H9 (cell line): ENCODE results near the gene EDARADD. TPM values are rescaled to one million over a fixed set of nuclear protein-coding genes. Genes with fewer than 3 reads are reported as not detected.

Experiments used
- DNase-seq: peaks from one replicate; pipeline ENCODE4 v3.0.0-alpha.2; 2017
- H2AFZ ChIP-seq: one replicate; pipeline ENCODE4 v1.6.1; 2013; ENCODE audit warnings: mild to moderate bottlenecking, low read length, control low read depth, moderate library complexity
- H2AK5ac ChIP-seq: 2 replicates; pipeline ENCODE4 v1.6.1; 2013; ENCODE audit warnings: low read length, control low read depth, mixed read lengths; ENCODE audit not compliant: insufficient read length
- H2BK120ac ChIP-seq: one replicate; pipeline ENCODE4 v1.6.1; 2013; ENCODE audit warnings: low read depth, mild to moderate bottlenecking, low read length, control low read depth, inconsistent platforms; ENCODE audit not compliant: poor library complexity, severe bottlenecking
- H2BK12ac ChIP-seq: 2 replicates; pipeline ENCODE4 v1.6.1; 2013; ENCODE audit warnings: low read length, control low read depth, mixed read lengths, low read depth; ENCODE audit not compliant: insufficient read length
- H2BK15ac ChIP-seq: 2 replicates; pipeline ENCODE4 v1.6.1; 2013; ENCODE audit warnings: low read depth, low read length, control low read depth
- H2BK20ac ChIP-seq: one replicate; pipeline ENCODE4 v1.6.1; 2013; ENCODE audit warnings: low read depth, mild to moderate bottlenecking, low read length, control low read depth, inconsistent platforms; ENCODE audit not compliant: poor library complexity, severe bottlenecking
- H2BK5ac ChIP-seq: 2 replicates; pipeline ENCODE4 v1.6.1; 2013; ENCODE audit warnings: low read length, control low read depth, mixed read lengths; ENCODE audit not compliant: insufficient read length
- H3K14ac ChIP-seq: 2 replicates; pipeline ENCODE4 v1.6.1; 2013; ENCODE audit warnings: low read length, control low read depth; ENCODE audit not compliant: insufficient read depth
- H3K18ac ChIP-seq: 2 replicates; pipeline ENCODE4 v1.6.1; 2013; ENCODE audit warnings: low read depth, mild to moderate bottlenecking, mixed read lengths, low read length, control low read depth; ENCODE audit not compliant: insufficient read length
- H3K23ac ChIP-seq: 2 replicates; pipeline ENCODE4 v1.6.1; 2013; ENCODE audit warnings: low read length, control low read depth, mixed read lengths, low read depth; ENCODE audit not compliant: insufficient read length
- H3K23me2 ChIP-seq: 2 replicates; pipeline ENCODE4 v1.6.1; 2013; ENCODE audit warnings: low read depth, mild to moderate bottlenecking, mixed read lengths, low read length, control low read depth; ENCODE audit not compliant: insufficient read length, poor library complexity, severe bottlenecking
- H3K27ac ChIP-seq: 2 replicates; pipeline ENCODE4 v1.5.1; 2013; ENCODE audit warnings: low read length, control low read depth, mixed read lengths, low read depth; ENCODE audit not compliant: insufficient read length
- H3K27me3 ChIP-seq: 2 replicates; pipeline ENCODE4 v1.6.1; 2013; ENCODE audit warnings: low read length, control low read depth, inconsistent platforms; ENCODE audit not compliant: insufficient read depth
- H3K4ac ChIP-seq: 2 replicates; pipeline ENCODE4 v1.6.1; 2013; ENCODE audit warnings: low read depth, mild to moderate bottlenecking, control low read depth, inconsistent platforms, low read length, moderate library complexity
- H3K4me1 ChIP-seq: 2 replicates; pipeline ENCODE4 v1.6.1; 2013; ENCODE audit warnings: low read length, control low read depth, inconsistent platforms; ENCODE audit not compliant: insufficient read depth
- H3K4me2 ChIP-seq: 2 replicates; pipeline ENCODE4 v1.6.1; 2013; ENCODE audit warnings: low read length, control low read depth, mixed read lengths; ENCODE audit not compliant: insufficient read length, insufficient read depth
- H3K56ac ChIP-seq: 2 replicates; pipeline ENCODE4 v1.6.1; 2013; ENCODE audit warnings: low read depth, mild to moderate bottlenecking, mixed read lengths, low read length, control low read depth; ENCODE audit not compliant: insufficient read length
- H3K79me1 ChIP-seq: 2 replicates; pipeline ENCODE4 v1.6.1; 2013; ENCODE audit warnings: low read depth, mild to moderate bottlenecking, moderate library complexity, low read length, control low read depth, inconsistent platforms; ENCODE audit not compliant: insufficient read depth, poor library complexity, severe bottlenecking
- H3K79me2 ChIP-seq: 2 replicates; pipeline ENCODE4 v1.6.1; 2013; ENCODE audit warnings: low read length, control low read depth, inconsistent platforms; ENCODE audit not compliant: insufficient read depth
- H3K9ac ChIP-seq: 2 replicates; pipeline ENCODE4 v1.6.1; 2013; ENCODE audit warnings: low read length, control low read depth, mixed read lengths; ENCODE audit not compliant: insufficient read length; ENCODE audit errors: extremely low read depth
- H3K9me3 ChIP-seq: one replicate; pipeline ENCODE4 v1.6.1; 2013; ENCODE audit warnings: low read depth, low read length, inconsistent platforms; ENCODE audit not compliant: control insufficient read depth
- H3T11ph ChIP-seq: one replicate; pipeline ENCODE4 v1.6.1; 2013; ENCODE audit warnings: mild to moderate bottlenecking, low read length, control low read depth, inconsistent platforms
- H4K20me1 ChIP-seq: one replicate; pipeline ENCODE4 v1.6.1; 2013; ENCODE audit not compliant: control insufficient read depth, insufficient read length, insufficient read depth
- H4K5ac ChIP-seq: 2 replicates; pipeline ENCODE4 v1.6.1; 2013; ENCODE audit warnings: low read depth, mild to moderate bottlenecking, mixed read lengths, low read length, control low read depth; ENCODE audit not compliant: insufficient read length
- H4K8ac ChIP-seq: replicated peaks from 2 replicates; pipeline ENCODE4 v1.6.1; 2013; ENCODE audit warnings: low read length, control low read depth, mixed read lengths, low read depth; ENCODE audit not compliant: insufficient read length
- H4K91ac ChIP-seq: 2 replicates; pipeline ENCODE4 v1.6.1; 2013; ENCODE audit warnings: low read depth, mild to moderate bottlenecking, moderate library complexity, mixed read lengths, low read length, control low read depth; ENCODE audit not compliant: insufficient read length
- H3K27ac Mint-ChIP-seq, 3 experiments: 2 replicates in 2 of 3; 3 replicates in 1 of 3; pipeline ENCODE4 v1.8.0; 2020 to 2021; ENCODE audit warnings: mixed read lengths in 3 of 3, mild to moderate bottlenecking in 1 of 3, moderate library complexity in 1 of 3
- H3K27me3 Mint-ChIP-seq: 2 replicates; pipeline ENCODE4 v1.8.0; 2021; ENCODE audit warnings: low read depth, mild to moderate bottlenecking, moderate library complexity, mixed read lengths
- H3K36me3 Mint-ChIP-seq, 3 experiments: 2 replicates in 2 of 3; 3 replicates in 1 of 3; pipeline ENCODE4 v1.8.0; 2020 to 2021; ENCODE audit warnings: low read depth in 3 of 3, mixed read lengths in 3 of 3; ENCODE audit not compliant: insufficient read depth in 1 of 3
- H3K4me1 Mint-ChIP-seq, 2 experiments: 2 replicates each; pipeline ENCODE4 v1.8.0; 2020; ENCODE audit warnings: mixed read lengths in 2 of 2
- H3K4me3 Mint-ChIP-seq, 2 experiments: 2 replicates in 1 of 2; 3 replicates in 1 of 2; pipeline ENCODE4 v1.8.0; 2020 to 2021; ENCODE audit warnings: mild to moderate bottlenecking in 2 of 2, mixed read lengths in 2 of 2, moderate library complexity in 1 of 2
- H3K9me3 Mint-ChIP-seq, 2 experiments: 2 replicates in 1 of 2; 3 replicates in 1 of 2; pipeline ENCODE4 v1.8.0; 2020; ENCODE audit warnings: mild to moderate bottlenecking in 2 of 2, mixed read lengths in 2 of 2, moderate library complexity in 1 of 2
- CTCF ChIP-seq: fragments of 200-600 bp; sonication (generic); conservative IDR thresholded peaks from 3 replicates; pipeline ENCODE4 v1.8.0; 2021; ENCODE audit warnings: antibody characterized with exemption, mild to moderate bottlenecking
- WGBS: extraction: QIAGEN DNeasy Blood & Tissue Kit; methylation state at CpG from one replicate; pipeline ENCODE4 v1.1.7; 2013; ENCODE audit warnings: missing lambda C conversion rate, low lambda C conversion rate, mixed read lengths; ENCODE audit not compliant: insufficient read length; ENCODE audit errors: extremely low coverage; 5-methylcytosine and 5-hydroxymethylcytosine counted together
- total RNA-seq: library from RNA; stranded (reverse); gene quantifications from 2 replicates; pipeline ENCODE4 v1.2.1, GENCODE V29; 2021

Gene EDARADD
- total RNA-seq, 1 experiment from 2014 or later, result 3.8 TPM

GRCh38 chr1:236419502-236419901, 25.4 kb downstream of the EDARADD start:
- Histone ChIP-seq H3K4me1 (no peaks in the 10 kb centered on the region; the same call in 1 of the 2 replicates), H2BK20ac (no peak overlapping the region), H3K23me2 (no peaks in the 10 kb centered on the region), H2BK120ac (no peak overlapping the region), H4K5ac (no peak overlapping the region), H3K56ac (no peak overlapping the region), H3K79me2 (no peaks in the 10 kb centered on the region), H3K9me3 (no peaks in the 10 kb centered on the region), H3K27me3 (no peaks in the 10 kb centered on the region), H2BK15ac (no peak overlapping the region), H3K18ac (no peak overlapping the region), H3K4me2 (no peak overlapping the region), H3K4ac (no peak overlapping the region), H3K27ac (no peak overlapping the region), H2AK5ac (no peak overlapping the region), H3T11ph (no peak overlapping the region), H4K8ac (no peak overlapping the region), H3K23ac (no peak overlapping the region), H3K14ac (no peak overlapping the region), H4K20me1 (no peaks in the 10 kb centered on the region), H3K9ac (no peak overlapping the region), H2BK12ac (no peak overlapping the region), H3K79me1 (no peaks in the 10 kb centered on the region), H4K91ac (no peak overlapping the region), H2AFZ (no peak overlapping the region), H2BK5ac (no peak overlapping the region)
- Mint-ChIP-seq H3K36me3 (peaks cover 0 to 10% (median 0%) of the 10 kb centered on the region in 3 experiments; a peak in 3 of 7 replicates), H3K27me3 (no peaks in the 10 kb centered on the region), H3K9me3 (no peaks in the 10 kb centered on the region; a peak in 1 of 5 replicates), H3K4me1 (peaks cover 4 to 8% of the 10 kb centered on the region in 2 experiments; a peak in 3 of 4 replicates), H3K4me3 (no peak overlapping the region), H3K27ac (peak overlapping the region in 1 of 3 experiments; percentile 9; a peak in 2 of 7 replicates)
- no peak for DNase-seq
- no CpG with 5 or more reads among the region's 7 CpGs for WGBS
- TF ChIP-seq CTCF, result no peak
